Measurements from ENCODE around the gene WWOX.

DNA sequence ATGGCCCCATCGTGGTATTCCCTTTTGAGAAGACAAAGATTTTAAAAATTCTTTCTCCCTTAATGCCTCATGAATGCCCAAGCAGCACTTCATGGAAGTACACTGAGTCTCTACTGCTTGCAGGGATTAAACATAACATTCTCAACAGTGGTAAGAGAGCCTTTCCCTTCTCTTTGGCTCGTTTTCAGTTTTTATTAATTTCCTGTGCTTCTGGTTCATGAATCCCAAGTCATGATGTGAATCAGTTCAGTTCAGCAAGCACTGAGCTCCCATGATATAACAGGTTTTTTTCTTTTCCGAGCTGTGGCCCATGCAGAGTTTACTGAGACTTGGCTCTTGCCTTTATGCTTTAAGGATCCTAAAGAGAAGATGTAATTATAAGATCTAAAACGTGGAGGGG is 175.3 kb downstream of the WWOX start:
- TF ChIP-seq, protein P1, sequence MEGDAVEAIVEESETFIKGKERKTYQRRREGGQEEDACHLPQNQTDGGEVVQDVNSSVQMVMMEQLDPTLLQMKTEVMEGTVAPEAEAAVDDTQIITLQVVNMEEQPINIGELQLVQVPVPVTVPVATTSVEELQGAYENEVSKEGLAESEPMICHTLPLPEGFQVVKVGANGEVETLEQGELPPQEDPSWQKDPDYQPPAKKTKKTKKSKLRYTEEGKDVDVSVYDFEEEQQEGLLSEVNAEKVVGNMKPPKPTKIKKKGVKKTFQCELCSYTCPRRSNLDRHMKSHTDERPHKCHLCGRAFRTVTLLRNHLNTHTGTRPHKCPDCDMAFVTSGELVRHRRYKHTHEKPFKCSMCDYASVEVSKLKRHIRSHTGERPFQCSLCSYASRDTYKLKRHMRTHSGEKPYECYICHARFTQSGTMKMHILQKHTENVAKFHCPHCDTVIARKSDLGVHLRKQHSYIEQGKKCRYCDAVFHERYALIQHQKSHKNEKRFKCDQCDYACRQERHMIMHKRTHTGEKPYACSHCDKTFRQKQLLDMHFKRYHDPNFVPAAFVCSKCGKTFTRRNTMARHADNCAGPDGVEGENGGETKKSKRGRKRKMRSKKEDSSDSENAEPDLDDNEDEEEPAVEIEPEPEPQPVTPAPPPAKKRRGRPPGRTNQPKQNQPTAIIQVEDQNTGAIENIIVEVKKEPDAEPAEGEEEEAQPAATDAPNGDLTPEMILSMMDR (IDR thresholded peaks at IDR 0.05): no peak
- TF ChIP-seq POLR2AphosphoS5 (IDR thresholded peaks at IDR 0.05): no peak
- no peak for TF ChIP-seq POLR2A (IDR thresholded peaks at IDR 0.05)
- no peak for TF ChIP-seq EP300 (IDR thresholded peaks at IDR 0.05)

Measured in gastroesophageal sphincter (tissue), 3 donors.